D721Med (cell line): ENCODE data around the gene ACOT12.

Experiments
- DNase-seq: peaks from one replicate; pipeline ENCODE4 v3.0.0; 2011; ENCODE audit warnings: low spot score; ENCODE audit not compliant: insufficient read length
- FAIRE-seq: peaks from 2 replicates; lab custom pipeline; 2011; peaks lifted over from hg19 to GRCh38; lab: Jason Lieb, UNC
- CTCF ChIP-seq: IDR thresholded peaks from 2 replicates; pipeline ENCODE4 v1.5.1; 2012; ENCODE audit warnings: mild to moderate bottlenecking, control low read depth; ENCODE audit not compliant: insufficient read depth; ENCODE audit errors: missing control alignments

ACOT12 gene

GRCh38 chr5:81326554-81326953 is 67.4 kb downstream of the ACOT12 start:
- DNase-seq (no peak), FAIRE-seq (no peak)
- TF ChIP-seq CTCF: no peak

GRCh38 chr5:81317536-81317935 is 76.4 kb downstream of the ACOT12 start:
- FAIRE-seq (no peak), DNase-seq (no peak)
- TF ChIP-seq CTCF: no peak

- FAIRE-seq: no peak
Measured at GRCh38 chr5:81316571-81316970, 77.4 kb downstream of the ACOT12 start.

GRCh38 chr5:81315830-81316229 is 78.1 kb downstream of the ACOT12 start:
- no peak for TF ChIP-seq CTCF
- FAIRE-seq (no peak), DNase-seq (no peak)

More at GRCh38 chr5:81316571-81316970, 77.4 kb downstream of the ACOT12 start:
- TF ChIP-seq CTCF: no peak
- DNase-seq: no peak

- TF ChIP-seq CTCF: no peak
- DNase-seq (no peak), FAIRE-seq (no peak)
Measured at GRCh38 chr5:81315336-81315735, 78.6 kb downstream of the ACOT12 start.

- DNase-seq: no peak
- no peak for TF ChIP-seq CTCF
- FAIRE-seq: no peak
Measured at GRCh38 chr5:81314581-81314980, 79.4 kb downstream of the ACOT12 start.

- FAIRE-seq (peak; percentile 46), DNase-seq (no peak)
- TF ChIP-seq CTCF: no peak
Measured at GRCh38 chr5:81313686-81314085, 80.2 kb downstream of the ACOT12 start.
